ENCODE data around the gene RPS6KB1. TPM values are rescaled to one million over a fixed set of nuclear protein-coding genes. Genes with fewer than 3 reads are reported as not detected.
A peak's percentile ranks its signal among the peaks of the same experiment; 100 is the strongest.
"Not testable (repeated sequence)": the region's sequence is repeated elsewhere in the genome, so short reads cannot be mapped to it uniquely, and the experiment has no call there.

RPS6KB1 gene
- 24.0 and 28.7 TPM in 2 replicates for total RNA-seq

- peak; percentile 99 for DNase-seq (ENCODE audit: low read depth, low spot score)
Measured at GRCh38 chr17:59892924-59893675, at the start of gene RPS6KB1, which contains the start of gene TUBD1. TSS of gene RPS6KB1 (plus strand) at chr17:59893121. CDS start at chr17:59893185, 64 bp downstream. TSS of gene TUBD1 (minus strand) at chr17:59892943. CDS start at chr17:59891002, 1,941 bp downstream.

- DNase-seq (ENCODE audit: low read depth, low spot score), result no peak
Measured at GRCh38 chr17:59844884-59845594, 47.9 kb upstream of the RPS6KB1 start.

GRCh38 chr17:59845595-59846393 is 47.1 kb upstream of the RPS6KB1 start:
- DNase-seq (ENCODE audit: low read depth, low spot score), result no peak

- no peak for DNase-seq (ENCODE audit: low read depth, low spot score)
Measured at GRCh38 chr17:59846394-59847165, 46.3 kb upstream of the RPS6KB1 start.

- no peak for DNase-seq (ENCODE audit: low read depth, low spot score)
Measured at GRCh38 chr17:59848385-59848668, 44.6 kb upstream of the RPS6KB1 start.

GRCh38 chr17:59848778-59849177 is 44.1 kb upstream of the RPS6KB1 start:
- no peak for DNase-seq (ENCODE audit: low read depth, low spot score)

GRCh38 chr17:59850311-59850710 is 42.6 kb upstream of the RPS6KB1 start:
- not testable (repeated sequence) for DNase-seq (ENCODE audit: low read depth, low spot score)

- no peak for DNase-seq (ENCODE audit: low read depth, low spot score)
Measured at GRCh38 chr17:59851439-59852375, 41.2 kb upstream of the RPS6KB1 start.

GRCh38 chr17:59852847-59853167 is 40.1 kb upstream of the RPS6KB1 start:
- not testable (repeated sequence) for DNase-seq (ENCODE audit: low read depth, low spot score)

GRCh38 chr17:59853168-59853918 is 39.6 kb upstream of the RPS6KB1 start:
- peak; percentile 78 for DNase-seq (ENCODE audit: low read depth, low spot score)

- not testable (repeated sequence) for DNase-seq (ENCODE audit: low read depth, low spot score)
Measured at GRCh38 chr17:59853919-59854729, 38.8 kb upstream of the RPS6KB1 start.

- DNase-seq (ENCODE audit: low read depth, low spot score), result no peak
Measured at GRCh38 chr17:59856859-59857794, 35.8 kb upstream of the RPS6KB1 start.

GRCh38 chr17:59858167-59858816 is 34.6 kb upstream of the RPS6KB1 start:
- no peak for DNase-seq (ENCODE audit: low read depth, low spot score)

GRCh38 chr17:59858932-59859331 is 34.0 kb upstream of the RPS6KB1 start:
- DNase-seq (ENCODE audit: low read depth, low spot score), result no peak

- no peak for DNase-seq (ENCODE audit: low read depth, low spot score)
Measured at GRCh38 chr17:59859444-59860025, 33.4 kb upstream of the RPS6KB1 start.

- DNase-seq (ENCODE audit: low read depth, low spot score), result no peak
Measured at GRCh38 chr17:59863616-59864015, 29.3 kb upstream of the RPS6KB1 start.

GRCh38 chr17:59869941-59870218 is 23.0 kb upstream of the RPS6KB1 start:
- DNase-seq (ENCODE audit: low read depth, low spot score), result no peak
